Tibial nerve (tissue), 4 donors: ENCODE data around the gene ERCC4. TPM values are rescaled to one million over a fixed set of nuclear protein-coding genes. Genes with fewer than 3 reads are reported as not detected.

Experiments used
- DNase-seq, 2 donors: peaks; one replicate each; pipeline ENCODE4 v3.0.0-alpha.2; 2019; ENCODE audit warnings: low spot score in 2 of 2
- H3K27ac ChIP-seq, 4 donors: fragments of 200-600 bp; sonication (generic) in 3 of 4; one replicate each; pipeline ENCODE4 v1.5.1; 2017 to 2019; ENCODE audit warnings: mild to moderate bottlenecking in 1 of 4
- H3K27me3 ChIP-seq, 2 donors: fragments of 200-600 bp; sonication (generic) in 1 of 2; one replicate each; pipeline versions ENCODE4 v1.5.1 to v1.6.0; 2017 to 2019
- H3K36me3 ChIP-seq, 3 donors: fragments of 200-600 bp; sonication (generic); one replicate each; pipeline ENCODE4 v1.5.1; 2018 to 2019
- H3K4me1 ChIP-seq, 4 donors: fragments of 200-600 bp; sonication (generic) in 3 of 4; one replicate each; pipeline ENCODE4 v1.5.1; 2017 to 2019
- H3K4me3 ChIP-seq, 4 donors: fragments of 200-600 bp; sonication (generic) in 3 of 4; one replicate each; pipeline ENCODE4 v1.5.1; 2017 to 2019; ENCODE audit warnings: mild to moderate bottlenecking in 1 of 4, moderate library complexity in 1 of 4
- H3K9me3 ChIP-seq, 4 donors: fragments of 200-600 bp; sonication (generic) in 3 of 4; one replicate each; pipeline ENCODE4 v1.5.1; 2017 to 2019
- CTCF ChIP-seq, 5 experiments: fragments of 200-600 bp in 3 of 5; fragments of 450-650 bp in 2 of 5; sonication (generic) in 3 of 5; IDR thresholded peaks; one replicate each; pipeline ENCODE4 v1.5.1; 2016 to 2019; ENCODE audit warnings: antibody characterized with exemption in 5 of 5, mild to moderate bottlenecking in 3 of 5, moderate library complexity in 2 of 5
- EP300 ChIP-seq, 2 donors: sonication (generic); formaldehyde crosslinking; IDR thresholded peaks; one replicate each; pipeline ENCODE4 v1.6.1; 2017; ENCODE audit warnings: antibody characterized with exemption in 2 of 2, mild to moderate bottlenecking in 1 of 2
- POLR2A ChIP-seq, 2 donors: fragments of 450-650 bp; IDR thresholded peaks; one replicate each; pipeline ENCODE4 v1.6.1; 2017; ENCODE audit warnings: antibody characterized with exemption in 2 of 2, mild to moderate bottlenecking in 2 of 2, moderate library complexity in 2 of 2
- WGBS, 2 donors: methylation state at CpG; one replicate each; pipeline ENCODE4 v1.1.5; 2018; 5-methylcytosine and 5-hydroxymethylcytosine counted together
- total RNA-seq, 4 donors: library from RNA; depleted of rRNA; stranded (reverse); fragments of >200 nt; gene quantifications; one replicate each; pipeline ENCODE4 v1.1.0, GENCODE V29; 2016

Gene ERCC4
- total RNA-seq, 4 donors from 2014 or later, result 7.3 to 8.7 (median 7.9) TPM

- peaks cover 0 to 11% (median 0%) of the 10 kb centered on the region in 4 donors for H3K4me1 ChIP-seq
- no peaks in the 10 kb centered on the region for H3K9me3 ChIP-seq
- no peak overlapping the region for H3K27ac ChIP-seq
- TF ChIP-seq POLR2A (IDR thresholded peaks at IDR 0.05) (no peak), CTCF (IDR thresholded peaks at IDR 0.05) (no peak), EP300 (IDR thresholded peaks at IDR 0.05) (no peak)
- WGBS, 2 donors, result 82 to 83% methylated on average over 4 of the region's 4 CpGs
- no peak for DNase-seq
- no peak overlapping the region for H3K4me3 ChIP-seq
- peaks cover 0 to 41% (median 0%) of the 10 kb centered on the region in 3 donors for H3K36me3 ChIP-seq
- no peaks in the 10 kb centered on the region for H3K27me3 ChIP-seq
These were observed 6.5 kb downstream of the ERCC4 start for GRCh38 chr16:13926464-13926863.

- peaks cover 0 to 9% (median 0%) of the 10 kb centered on the region in 4 donors for H3K4me1 ChIP-seq
- no peaks in the 10 kb centered on the region for H3K27me3 ChIP-seq
- no peaks in the 10 kb centered on the region for H3K9me3 ChIP-seq
- no peak for DNase-seq
- no peak overlapping the region for H3K4me3 ChIP-seq
- peaks cover 0 to 41% (median 0%) of the 10 kb centered on the region in 3 donors for H3K36me3 ChIP-seq
- WGBS, 2 donors, result 83 to 85% methylated on average over 2 of the region's 2 CpGs
- TF ChIP-seq CTCF (IDR thresholded peaks at IDR 0.05) (no peak), EP300 (IDR thresholded peaks at IDR 0.05) (no peak), POLR2A (IDR thresholded peaks at IDR 0.05) (no peak)
- H3K27ac ChIP-seq, result no peak overlapping the region
These were observed 6.9 kb downstream of the ERCC4 start for GRCh38 chr16:13926891-13927290.

GRCh38 chr16:13928646-13929045 is 8.7 kb downstream of the ERCC4 start:
- Histone ChIP-seq H3K4me3 (no peak overlapping the region), H3K36me3 (peaks cover 0 to 41% (median 0%) of the 10 kb centered on the region in 3 donors), H3K27ac (no peak overlapping the region), H3K4me1 (peaks cover 0 to 9% (median 0%) of the 10 kb centered on the region in 4 donors), H3K27me3 (no peaks in the 10 kb centered on the region), H3K9me3 (no peaks in the 10 kb centered on the region)
- DNase-seq, result no peak
- 61 to 66% methylated on average over 3 of the region's 3 CpGs for WGBS, 2 donors
- TF ChIP-seq CTCF (IDR thresholded peaks at IDR 0.05), result no peak
- no peak for TF ChIP-seq EP300 (IDR thresholded peaks at IDR 0.05)
- no peak for TF ChIP-seq POLR2A (IDR thresholded peaks at IDR 0.05)

GRCh38 chr16:13931845-13932244 is 11.9 kb downstream of the ERCC4 start:
- H3K27ac ChIP-seq, result no peak overlapping the region
- H3K36me3 ChIP-seq, result peaks cover 0 to 50% (median 0%) of the 10 kb centered on the region in 3 donors
- no peaks in the 10 kb centered on the region for H3K9me3 ChIP-seq
- TF ChIP-seq CTCF (IDR thresholded peaks at IDR 0.05), result no peak
- TF ChIP-seq EP300 (IDR thresholded peaks at IDR 0.05), result no peak
- TF ChIP-seq POLR2A (IDR thresholded peaks at IDR 0.05), result no peak
- no peak for DNase-seq
- H3K27me3 ChIP-seq, result no peaks in the 10 kb centered on the region
- 76% methylated on average over 10 of the region's 10 CpGs for WGBS, 2 donors
- H3K4me1 ChIP-seq, result peaks cover 0 to 10% (median 4%) of the 10 kb centered on the region in 4 donors
- H3K4me3 ChIP-seq, result no peak overlapping the region

- Histone ChIP-seq H3K36me3 (peaks cover 0 to 71% (median 0%) of the 10 kb centered on the region in 3 donors), H3K4me1 (peaks cover 0 to 10% (median 4%) of the 10 kb centered on the region in 4 donors), H3K4me3 (no peak overlapping the region), H3K27ac (no peak overlapping the region), H3K9me3 (no peaks in the 10 kb centered on the region), H3K27me3 (no peaks in the 10 kb centered on the region)
- 73 to 80% methylated on average over 12 of the region's 12 CpGs for WGBS, 2 donors
- DNase-seq, result no peak
- TF ChIP-seq CTCF (IDR thresholded peaks at IDR 0.05) (peak in 1 of 5 experiments; percentile 23), POLR2A (IDR thresholded peaks at IDR 0.05) (no peak), EP300 (IDR thresholded peaks at IDR 0.05) (no peak)
These were observed 15.5 kb downstream of the ERCC4 start for GRCh38 chr16:13935408-13935807.
